Right renal pelvis (tissue), 4 donors: ENCODE results near the gene SETBP1. TPM values are rescaled to one million over a fixed set of nuclear protein-coding genes. Genes with fewer than 3 reads are reported as not detected.

Source experiments
- DNase-seq, 4 donors: peaks; one replicate each; pipeline ENCODE4 v3.0.0-alpha.2; 2013; ENCODE audit warnings: low read depth in 4 of 4, low spot score in 3 of 4, missing footprints in 1 of 4
- polyA plus RNA-seq, 4 donors: library from polyadenylated mRNA; unstranded; fragments of 120-200 nt; gene quantifications; one replicate each; pipeline ENCODE4 v1.2.1, GENCODE V29; 2013; ENCODE audit not compliant: insufficient read length in 4 of 4

Gene SETBP1
- polyA plus RNA-seq, 4 donors: 27.4 to 33.6 (median 32.1) TPM

DNA sequence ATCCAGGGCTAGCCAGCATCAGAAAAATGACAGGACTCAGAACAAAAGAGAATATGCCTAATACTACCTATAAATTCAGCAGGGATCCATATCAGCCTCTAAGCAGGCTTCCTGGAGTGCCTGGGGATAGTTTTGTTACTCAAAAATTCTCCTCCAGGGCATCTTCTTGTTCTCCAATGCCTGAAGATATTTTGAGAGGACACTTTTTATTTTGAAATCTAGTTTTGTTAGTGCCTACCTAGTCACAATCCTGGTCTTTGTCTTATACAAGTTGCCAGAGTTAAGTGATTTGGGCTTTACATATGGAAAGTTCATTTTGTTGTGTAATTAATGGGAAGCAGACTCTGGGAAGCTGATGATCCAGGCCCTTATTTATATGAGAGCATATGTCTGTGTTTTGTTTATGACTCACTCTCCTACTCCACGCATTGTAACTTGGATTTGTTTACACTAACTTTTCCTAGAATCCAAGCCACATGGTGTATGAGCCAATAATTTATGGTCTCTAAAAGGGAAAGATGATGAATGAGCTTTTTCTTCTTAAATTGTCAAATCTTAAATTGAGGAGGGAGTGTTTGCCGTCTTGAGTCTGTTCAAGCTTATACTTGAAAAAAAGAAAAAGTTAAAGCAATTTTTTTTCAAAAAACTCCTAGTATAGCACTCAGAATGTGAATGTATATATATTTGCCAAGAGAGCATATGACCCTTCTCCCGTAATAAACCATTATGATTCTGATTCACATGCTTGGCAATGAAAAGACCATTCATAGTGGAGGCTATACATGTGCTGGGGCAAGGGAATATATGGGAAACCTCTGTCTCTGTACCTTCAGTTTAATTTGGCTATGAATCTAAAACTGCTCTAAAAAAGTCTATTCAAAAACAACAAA, 370.3 kb downstream of the SETBP1 start:
- DNase-seq: peak in 3 of 4 donors; percentile 29 to 65 (median 48)

DNA sequence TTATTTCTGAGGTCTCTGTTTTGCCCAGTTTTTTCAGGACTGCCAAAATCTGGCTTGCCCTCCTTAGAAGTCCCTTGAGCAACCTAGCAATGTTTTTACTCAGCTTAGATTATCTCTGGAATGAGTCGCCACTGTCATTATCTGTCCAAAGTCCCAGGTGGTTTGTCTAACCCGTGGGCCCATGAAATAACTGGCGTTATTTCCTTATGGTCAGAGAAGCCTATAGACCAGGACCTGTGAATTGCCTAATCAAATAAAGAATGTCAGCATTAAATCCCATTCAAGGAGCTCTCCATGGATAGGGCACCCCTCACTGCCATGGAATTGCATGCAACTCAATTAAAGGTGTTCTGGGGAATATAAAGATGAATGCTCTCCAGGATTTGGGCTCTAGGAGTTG, 373.9 kb downstream of the SETBP1 start:
- no peak for DNase-seq

DNA sequence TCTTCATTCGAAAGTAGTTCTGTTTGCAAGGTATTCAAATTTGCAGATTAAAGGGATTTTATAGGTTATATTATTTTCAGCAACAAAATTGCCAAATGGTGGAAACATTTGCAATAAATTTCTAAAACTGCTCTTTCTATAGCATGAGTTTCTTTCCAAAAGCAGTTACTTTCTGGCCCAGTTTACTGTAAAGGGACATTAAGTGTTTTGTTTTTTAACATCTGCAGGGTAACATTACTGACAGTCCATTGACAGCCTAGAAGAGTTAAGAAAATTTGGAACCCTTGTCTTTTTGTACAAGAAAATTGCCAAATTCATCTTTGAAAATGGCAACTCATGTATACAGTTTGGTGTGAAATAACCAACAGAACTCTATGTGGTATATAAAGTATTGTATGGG, 375.1 kb downstream of the SETBP1 start:
- DNase-seq: no peak

DNA sequence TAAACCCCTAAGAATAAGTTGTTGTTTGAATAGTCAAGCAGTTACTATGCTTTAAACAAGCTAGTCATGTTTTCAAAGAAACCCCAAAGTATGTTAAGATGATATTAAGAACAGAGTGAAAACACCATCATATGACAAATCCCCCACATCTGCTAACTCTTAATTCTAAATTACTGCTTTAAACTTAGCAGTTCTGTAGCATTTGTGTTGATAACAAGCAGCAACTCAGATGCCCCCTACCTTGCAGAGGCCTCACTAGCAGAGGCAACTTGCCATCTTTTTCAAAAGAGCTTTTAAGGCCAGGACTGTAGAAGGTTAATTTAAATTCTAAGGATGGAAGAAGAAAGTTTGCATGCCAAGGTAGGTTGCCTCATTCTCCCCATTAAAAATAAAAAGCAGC, 376.2 kb downstream of the SETBP1 start:
- DNase-seq: no peak

DNA sequence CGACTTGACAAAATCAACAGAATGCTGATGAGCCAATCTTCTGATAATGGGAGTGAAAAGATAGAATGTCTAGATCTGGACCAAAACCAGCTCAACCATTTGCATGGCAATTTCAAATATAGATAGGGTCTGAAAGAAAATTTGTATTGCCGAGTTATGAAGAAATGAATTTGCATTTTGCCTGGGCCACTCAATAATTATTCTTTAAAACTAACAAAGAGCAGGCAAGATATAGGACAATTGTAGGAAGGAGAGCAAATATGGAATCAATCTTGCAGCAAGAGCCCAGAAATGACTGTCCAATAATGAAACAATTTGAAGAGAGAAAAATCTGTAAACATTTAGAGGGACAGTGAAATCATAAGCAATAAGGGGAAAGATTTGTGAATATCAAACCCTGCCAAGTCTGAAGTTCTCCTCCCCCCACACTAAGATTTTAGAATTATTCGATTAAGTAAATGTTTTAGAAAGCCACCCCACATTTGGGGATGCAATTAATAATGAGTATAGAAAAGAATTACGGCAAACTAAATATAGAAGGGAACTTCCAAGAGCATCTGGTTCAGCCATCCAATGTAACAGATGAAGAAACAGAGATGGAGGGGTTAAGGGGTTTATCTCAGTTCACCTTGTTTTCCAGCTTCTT, 377.4 kb downstream of the SETBP1 start:
- DNase-seq: no peak

DNA sequence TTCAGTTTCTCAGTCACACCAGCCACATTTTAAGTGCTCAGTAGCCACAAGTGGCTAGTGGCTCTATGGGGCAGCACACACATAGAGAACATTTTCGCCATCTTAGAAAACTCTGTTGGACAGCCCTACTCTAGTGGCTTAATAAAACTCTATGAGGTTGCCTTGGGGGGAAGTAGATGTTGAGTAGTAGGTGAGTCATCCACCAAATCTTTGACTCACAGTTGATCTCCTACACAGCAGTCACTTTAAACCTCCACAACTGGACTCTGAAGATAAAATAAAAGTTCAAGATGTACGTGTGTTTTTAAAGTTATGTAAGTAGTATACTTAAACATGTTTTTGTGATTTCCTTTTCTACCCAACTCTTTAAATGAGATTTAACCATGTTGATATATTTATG, 379.0 kb downstream of the SETBP1 start:
- no peak for DNase-seq

DNA sequence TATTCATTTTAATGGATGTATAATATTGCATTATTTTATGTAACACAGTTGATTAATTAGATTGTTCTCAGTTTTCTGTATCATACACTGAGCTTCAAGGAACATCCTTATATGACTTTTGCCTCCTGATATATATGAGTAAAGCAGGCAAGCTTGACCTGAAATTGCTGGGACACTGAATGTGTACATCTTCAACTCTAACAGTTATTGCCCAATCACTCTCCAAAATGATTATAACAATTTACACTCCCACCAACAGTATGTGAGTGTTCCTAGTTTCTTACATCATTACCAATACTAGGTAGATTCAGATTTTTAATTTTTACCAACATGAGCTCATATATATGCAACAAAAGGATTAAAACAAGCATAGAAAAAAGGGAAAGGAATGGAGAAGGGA, 379.4 kb downstream of the SETBP1 start:
- no peak for DNase-seq

DNA sequence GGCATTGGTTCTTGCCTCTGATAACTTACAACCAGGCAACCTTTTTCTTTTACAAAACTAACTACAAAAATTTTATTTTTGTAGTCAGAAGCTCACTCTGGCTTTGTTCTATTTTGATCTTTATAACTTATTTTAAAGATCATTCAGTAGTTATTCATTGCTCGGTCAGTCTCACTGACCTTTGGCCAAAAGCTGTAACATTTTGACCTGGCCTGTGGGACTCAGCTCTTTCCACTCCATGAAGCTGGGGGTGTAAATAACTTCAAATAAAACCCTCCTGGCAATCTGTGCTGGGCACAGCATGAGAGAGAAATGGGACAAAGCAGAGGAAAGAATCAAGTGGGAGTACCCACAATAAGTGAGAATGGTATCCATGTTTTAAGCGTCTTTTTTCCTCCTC, 380.7 kb downstream of the SETBP1 start:
- DNase-seq: no peak

DNA sequence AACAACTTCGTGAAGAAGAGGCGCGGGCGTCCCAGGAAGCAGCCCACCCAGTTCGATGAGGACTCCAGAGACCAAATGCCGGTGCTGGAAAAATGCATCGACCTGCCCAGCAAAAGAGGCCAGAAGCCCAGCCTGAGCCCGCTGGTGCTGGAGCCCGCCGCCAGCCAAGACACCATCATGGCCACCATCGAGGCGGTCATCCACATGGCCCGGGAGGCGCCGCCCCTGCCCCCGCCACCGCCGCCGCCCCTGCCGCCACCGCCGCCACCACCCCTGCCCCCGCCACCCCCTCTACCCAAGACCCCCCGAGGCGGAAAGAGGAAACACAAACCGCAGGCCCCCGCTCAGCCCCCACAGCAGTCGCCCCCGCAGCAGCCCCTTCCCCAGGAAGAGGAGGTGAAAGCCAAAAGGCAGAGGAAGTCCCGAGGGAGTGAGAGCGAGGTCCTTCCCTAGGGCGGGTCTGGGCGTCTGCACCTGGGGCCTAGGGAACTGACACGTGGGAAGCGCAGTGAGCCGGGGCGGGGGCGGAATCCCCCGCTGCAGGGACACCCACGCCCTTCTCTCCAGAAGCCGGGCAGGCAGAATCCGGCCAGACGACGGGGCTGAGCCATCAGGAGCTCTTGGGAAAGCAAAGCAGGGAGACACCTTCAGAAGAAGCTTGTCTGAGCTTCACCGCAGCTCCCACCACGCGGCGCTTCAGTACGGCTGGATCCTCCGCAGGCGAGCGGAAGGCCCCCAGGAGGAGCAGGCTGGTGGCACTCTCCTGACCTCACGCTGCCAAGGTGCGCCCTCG, 382.8 kb downstream of the SETBP1 start:
- no peak for DNase-seq

DNA sequence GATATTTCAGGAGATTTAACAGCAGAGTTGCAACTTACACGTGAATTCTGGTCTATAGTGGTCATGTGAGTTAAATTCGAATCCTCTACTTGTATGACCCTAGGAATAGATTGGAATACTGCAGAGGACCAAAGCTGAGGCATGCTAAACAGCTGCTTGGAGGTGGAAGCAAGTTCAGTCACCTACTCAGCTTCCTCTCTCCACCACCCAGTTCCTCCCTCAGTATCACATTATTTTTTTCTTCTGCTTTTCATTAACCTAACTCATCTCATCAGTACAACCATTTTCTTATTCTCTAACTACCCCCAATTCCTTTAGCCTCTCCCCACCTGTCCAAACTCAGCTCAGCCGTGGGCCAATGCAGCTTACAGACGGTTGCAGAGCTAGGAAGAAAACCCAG, 385.5 kb downstream of the SETBP1 start:
- DNase-seq: no peak

DNA sequence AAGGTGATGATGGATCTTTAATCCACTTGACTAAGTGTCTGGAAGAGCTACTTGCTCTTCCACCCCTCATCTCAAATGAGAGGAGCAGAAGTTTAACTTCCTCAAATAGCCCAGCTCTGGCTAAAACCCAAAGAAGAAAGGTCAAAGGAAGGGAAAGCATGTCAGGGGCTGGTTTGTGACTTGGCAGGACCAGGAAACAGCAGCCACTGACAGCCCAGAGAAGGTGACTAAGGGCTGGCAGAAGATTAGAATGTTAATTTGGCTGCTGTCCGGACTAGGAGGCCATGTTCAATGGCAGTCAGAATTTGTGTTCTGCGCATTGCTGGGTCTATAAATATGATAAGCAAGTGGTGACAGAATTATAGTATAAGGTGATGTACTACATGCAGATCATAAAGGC, 386.2 kb downstream of the SETBP1 start:
- no peak for DNase-seq

DNA sequence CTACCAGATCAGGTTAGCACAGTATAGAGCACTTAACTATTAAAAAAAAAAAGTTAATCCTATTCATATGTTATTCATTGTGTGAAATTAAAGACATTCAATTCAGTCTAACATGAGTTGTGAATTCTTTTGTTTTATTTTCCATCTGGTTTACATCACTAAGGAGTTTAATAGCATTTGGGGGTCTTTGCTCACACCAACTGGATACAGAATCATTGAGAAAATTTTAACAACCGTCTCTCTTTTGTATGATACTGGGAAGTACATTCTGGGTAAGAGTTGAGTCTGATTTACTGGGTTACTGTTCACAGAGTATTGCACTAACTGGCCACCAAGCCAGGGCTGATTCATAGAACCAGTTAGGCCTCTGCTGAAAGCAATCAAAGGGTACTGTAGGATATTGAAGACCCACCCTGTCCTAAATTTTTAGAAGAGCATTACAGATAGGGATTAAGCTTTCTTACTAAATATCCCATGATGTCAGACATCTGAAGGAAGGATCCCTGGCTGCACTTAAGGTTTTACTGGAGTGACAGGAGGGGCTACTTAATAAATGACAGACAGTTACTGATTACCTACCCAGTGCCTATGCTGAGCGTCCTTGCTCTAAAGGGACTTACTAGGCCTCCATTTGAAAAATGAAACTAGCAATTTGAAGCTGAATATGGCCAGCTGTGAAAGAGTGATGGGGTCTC, 387.9 kb downstream of the SETBP1 start:
- no peak for DNase-seq

DNA sequence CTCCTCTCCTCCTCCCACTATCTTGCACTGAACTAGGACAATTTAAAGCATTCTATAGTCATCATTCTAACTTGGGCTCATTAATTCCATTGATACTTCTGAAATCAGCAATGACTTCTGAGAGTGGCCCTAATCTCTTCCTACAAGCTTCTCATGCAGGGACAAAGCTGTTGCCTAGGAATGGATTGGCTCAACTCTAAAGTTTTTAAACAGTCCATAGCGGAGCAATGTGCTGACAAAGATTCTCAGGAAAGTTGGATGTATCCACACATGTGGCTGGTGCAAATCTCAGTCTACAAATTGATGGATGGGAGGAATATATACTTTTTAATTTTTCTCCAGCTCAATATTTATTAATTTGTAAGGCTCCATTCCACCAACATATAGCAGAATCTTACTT, 388.9 kb downstream of the SETBP1 start:
- no peak for DNase-seq

DNA sequence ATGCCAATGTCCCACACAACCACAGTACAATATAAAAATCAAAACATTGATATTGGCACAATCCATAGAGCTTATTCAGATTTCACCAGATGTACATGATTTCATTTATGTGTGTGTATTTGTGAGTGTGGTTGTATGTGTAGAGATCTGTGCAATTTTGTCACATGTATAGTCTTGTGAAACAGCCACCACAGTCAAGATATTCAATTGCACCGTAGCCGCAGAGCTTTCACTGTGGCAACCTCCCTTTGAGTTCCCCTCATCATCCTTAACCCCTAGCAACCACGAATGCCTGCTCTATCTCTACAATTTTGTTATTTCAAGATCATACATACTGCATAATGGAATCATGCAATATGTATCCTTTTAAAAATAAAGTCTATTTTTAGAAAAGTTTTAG, 391.3 kb downstream of the SETBP1 start:
- DNase-seq: no peak

DNA sequence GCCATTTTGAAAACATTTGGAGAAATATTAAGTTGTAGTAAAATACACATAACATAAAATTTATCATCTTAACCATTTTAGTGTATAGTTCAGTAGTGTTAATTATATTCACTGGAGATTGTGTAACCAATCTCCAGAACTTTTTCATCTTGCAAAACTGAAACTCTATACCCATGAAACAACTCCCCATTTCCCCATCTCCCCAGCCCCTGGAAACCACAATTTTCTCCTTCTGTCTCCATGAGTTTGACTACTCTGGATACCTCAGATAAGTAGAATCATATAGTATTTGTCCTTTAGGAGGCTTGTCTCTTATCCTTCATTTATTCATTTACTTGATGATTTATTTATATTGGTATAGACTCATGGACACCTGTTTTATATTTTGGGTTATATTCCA, 392.9 kb downstream of the SETBP1 start:
- no peak for DNase-seq

DNA sequence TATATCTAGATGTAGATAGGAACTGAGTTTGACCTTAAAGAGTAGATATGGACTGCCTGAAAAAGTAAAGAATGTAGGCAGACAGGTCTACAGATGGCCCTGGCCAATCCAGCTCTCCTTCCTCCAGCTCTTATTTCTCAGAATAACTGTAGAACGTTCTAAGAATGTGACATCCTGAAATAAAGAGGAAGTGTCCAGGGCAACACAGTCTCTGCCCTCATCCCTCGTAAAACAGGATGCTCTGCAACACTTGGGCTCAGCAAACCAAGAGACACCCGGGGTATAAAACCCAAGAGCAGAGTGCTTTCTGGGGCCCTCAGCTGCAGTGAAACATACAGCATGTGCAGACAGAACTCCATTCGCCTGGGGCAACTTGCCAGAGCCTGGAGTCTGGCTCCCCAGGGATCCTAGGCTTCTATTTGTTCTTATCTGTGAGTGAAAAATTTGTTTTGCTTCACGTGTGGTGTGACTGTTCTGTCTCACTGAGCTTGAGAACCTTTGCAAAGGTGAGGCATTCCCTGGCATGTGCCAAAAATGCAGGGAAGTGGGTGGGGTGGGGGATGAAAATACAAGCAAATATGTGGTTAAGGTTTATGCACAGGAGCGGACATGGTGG, 401.0 kb downstream of the SETBP1 start:
- no peak for DNase-seq

DNA sequence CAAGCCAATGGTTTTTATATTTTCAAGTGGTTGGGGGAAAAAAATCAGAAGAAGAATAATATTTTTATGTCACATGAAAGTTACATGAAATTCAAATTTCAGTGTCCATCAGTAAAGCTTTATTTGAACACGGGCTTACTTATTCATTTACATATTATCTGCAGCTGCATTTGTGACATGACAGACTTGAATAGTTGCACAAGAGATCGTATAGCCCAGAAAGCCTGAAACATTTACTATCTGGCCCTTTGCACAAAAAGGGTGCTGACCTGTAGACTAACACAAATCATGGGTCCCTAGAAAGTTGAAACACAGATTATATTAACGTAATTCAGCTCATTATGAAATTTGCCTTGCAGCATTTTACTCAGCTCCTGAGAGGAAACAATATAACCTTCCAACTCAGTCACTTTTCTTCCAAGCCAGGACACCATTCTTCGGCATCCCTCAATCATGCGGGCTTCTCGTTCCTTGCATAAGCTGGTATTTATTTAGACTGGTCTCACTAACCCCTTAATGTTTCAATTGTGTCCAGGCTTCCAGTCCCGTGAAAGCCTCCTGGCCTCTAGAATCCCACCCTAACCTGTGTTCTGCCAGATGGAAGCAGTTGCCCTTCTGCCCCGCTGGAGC, 402.7 kb downstream of the SETBP1 start:
- DNase-seq: no peak

DNA sequence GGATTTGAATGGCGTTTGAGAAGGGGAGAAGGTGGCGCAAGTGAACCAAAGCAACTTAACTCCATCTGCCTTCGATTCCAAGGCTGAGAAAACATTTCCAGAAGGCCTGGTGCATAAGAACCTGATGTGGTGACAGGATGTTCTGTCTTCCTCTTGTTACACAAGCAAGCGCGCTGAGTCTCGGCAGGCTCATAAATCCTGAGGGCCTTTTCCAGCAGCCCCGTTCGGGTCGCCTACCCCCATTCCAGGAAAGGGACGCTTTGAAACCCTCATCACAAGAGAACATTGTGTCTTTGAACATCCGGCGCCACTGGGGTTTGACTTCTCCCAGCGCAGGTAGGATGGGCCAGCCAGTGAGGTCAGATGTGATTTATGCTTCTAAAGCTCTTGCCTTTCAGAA, 403.5 kb downstream of the SETBP1 start:
- peak in 3 of 4 donors; percentile 14 to 48 (median 44) for DNase-seq

DNA sequence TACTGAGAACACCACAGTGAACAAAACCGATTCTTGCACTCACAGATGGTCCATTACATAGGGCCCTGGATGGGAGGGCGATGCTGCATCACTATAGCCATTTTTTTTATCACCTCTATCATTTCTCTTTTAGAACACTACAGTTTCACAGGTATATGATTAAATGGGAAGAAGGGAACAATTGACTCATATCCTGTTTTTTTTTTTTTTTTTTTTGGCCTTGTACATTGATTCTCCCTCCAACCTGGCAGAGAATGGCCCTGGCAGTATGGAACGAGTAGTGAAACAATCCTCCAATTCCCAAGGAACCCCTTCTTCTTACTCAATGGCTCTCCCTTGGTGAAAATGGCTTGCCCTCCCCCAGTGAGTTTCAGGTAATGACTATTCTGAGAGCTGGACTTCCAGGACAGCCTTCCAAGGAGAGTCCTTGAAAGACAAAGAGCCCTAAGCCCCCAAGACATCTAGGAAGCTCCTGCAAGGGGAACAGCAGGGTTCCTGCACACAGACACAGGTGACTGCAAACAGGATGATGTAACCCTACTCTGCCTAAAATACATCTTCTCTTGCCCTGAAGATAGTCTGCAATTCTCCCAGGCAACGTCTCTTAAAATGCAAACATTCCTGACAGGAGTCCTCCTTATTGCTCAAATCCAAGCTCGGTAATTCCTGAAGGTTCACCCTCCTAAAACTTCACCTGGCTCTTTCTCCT, 405.4 kb downstream of the SETBP1 start:
- no peak for DNase-seq
